H9 (cell line): ENCODE results near the gene UNC5C. TPM values are rescaled to one million over a fixed set of nuclear protein-coding genes. Genes with fewer than 3 reads are reported as not detected.

Experiments
- DNase-seq: peaks from one replicate; pipeline ENCODE4 v3.0.0-alpha.2; 2017
- H2AFZ ChIP-seq: one replicate; pipeline ENCODE4 v1.6.1; 2013; ENCODE audit warnings: mild to moderate bottlenecking, low read length, control low read depth, moderate library complexity
- H2AK5ac ChIP-seq: 2 replicates; pipeline ENCODE4 v1.6.1; 2013; ENCODE audit warnings: low read length, control low read depth, mixed read lengths; ENCODE audit not compliant: insufficient read length
- H2BK120ac ChIP-seq: one replicate; pipeline ENCODE4 v1.6.1; 2013; ENCODE audit warnings: low read depth, mild to moderate bottlenecking, low read length, control low read depth, inconsistent platforms; ENCODE audit not compliant: poor library complexity, severe bottlenecking
- H2BK12ac ChIP-seq: 2 replicates; pipeline ENCODE4 v1.6.1; 2013; ENCODE audit warnings: low read length, control low read depth, mixed read lengths, low read depth; ENCODE audit not compliant: insufficient read length
- H2BK15ac ChIP-seq: 2 replicates; pipeline ENCODE4 v1.6.1; 2013; ENCODE audit warnings: low read depth, low read length, control low read depth
- H2BK20ac ChIP-seq: one replicate; pipeline ENCODE4 v1.6.1; 2013; ENCODE audit warnings: low read depth, mild to moderate bottlenecking, low read length, control low read depth, inconsistent platforms; ENCODE audit not compliant: poor library complexity, severe bottlenecking
- H2BK5ac ChIP-seq: 2 replicates; pipeline ENCODE4 v1.6.1; 2013; ENCODE audit warnings: low read length, control low read depth, mixed read lengths; ENCODE audit not compliant: insufficient read length
- H3K14ac ChIP-seq: 2 replicates; pipeline ENCODE4 v1.6.1; 2013; ENCODE audit warnings: low read length, control low read depth; ENCODE audit not compliant: insufficient read depth
- H3K18ac ChIP-seq: 2 replicates; pipeline ENCODE4 v1.6.1; 2013; ENCODE audit warnings: low read depth, mild to moderate bottlenecking, mixed read lengths, low read length, control low read depth; ENCODE audit not compliant: insufficient read length
- H3K23ac ChIP-seq: 2 replicates; pipeline ENCODE4 v1.6.1; 2013; ENCODE audit warnings: low read length, control low read depth, mixed read lengths, low read depth; ENCODE audit not compliant: insufficient read length
- H3K23me2 ChIP-seq: 2 replicates; pipeline ENCODE4 v1.6.1; 2013; ENCODE audit warnings: low read depth, mild to moderate bottlenecking, mixed read lengths, low read length, control low read depth; ENCODE audit not compliant: insufficient read length, poor library complexity, severe bottlenecking
- H3K27ac ChIP-seq: 2 replicates; pipeline ENCODE4 v1.5.1; 2013; ENCODE audit warnings: low read length, control low read depth, mixed read lengths, low read depth; ENCODE audit not compliant: insufficient read length
- H3K27me3 ChIP-seq: 2 replicates; pipeline ENCODE4 v1.6.1; 2013; ENCODE audit warnings: low read length, control low read depth, inconsistent platforms; ENCODE audit not compliant: insufficient read depth
- H3K4ac ChIP-seq: 2 replicates; pipeline ENCODE4 v1.6.1; 2013; ENCODE audit warnings: low read depth, mild to moderate bottlenecking, control low read depth, inconsistent platforms, low read length, moderate library complexity
- H3K4me1 ChIP-seq: 2 replicates; pipeline ENCODE4 v1.6.1; 2013; ENCODE audit warnings: low read length, control low read depth, inconsistent platforms; ENCODE audit not compliant: insufficient read depth
- H3K4me2 ChIP-seq: 2 replicates; pipeline ENCODE4 v1.6.1; 2013; ENCODE audit warnings: low read length, control low read depth, mixed read lengths; ENCODE audit not compliant: insufficient read length, insufficient read depth
- H3K56ac ChIP-seq: 2 replicates; pipeline ENCODE4 v1.6.1; 2013; ENCODE audit warnings: low read depth, mild to moderate bottlenecking, mixed read lengths, low read length, control low read depth; ENCODE audit not compliant: insufficient read length
- H3K79me1 ChIP-seq: 2 replicates; pipeline ENCODE4 v1.6.1; 2013; ENCODE audit warnings: low read depth, mild to moderate bottlenecking, moderate library complexity, low read length, control low read depth, inconsistent platforms; ENCODE audit not compliant: insufficient read depth, poor library complexity, severe bottlenecking
- H3K79me2 ChIP-seq: 2 replicates; pipeline ENCODE4 v1.6.1; 2013; ENCODE audit warnings: low read length, control low read depth, inconsistent platforms; ENCODE audit not compliant: insufficient read depth
- H3K9ac ChIP-seq: 2 replicates; pipeline ENCODE4 v1.6.1; 2013; ENCODE audit warnings: low read length, control low read depth, mixed read lengths; ENCODE audit not compliant: insufficient read length; ENCODE audit errors: extremely low read depth
- H3K9me3 ChIP-seq: one replicate; pipeline ENCODE4 v1.6.1; 2013; ENCODE audit warnings: low read depth, low read length, inconsistent platforms; ENCODE audit not compliant: control insufficient read depth
- H3T11ph ChIP-seq: one replicate; pipeline ENCODE4 v1.6.1; 2013; ENCODE audit warnings: mild to moderate bottlenecking, low read length, control low read depth, inconsistent platforms
- H4K20me1 ChIP-seq: one replicate; pipeline ENCODE4 v1.6.1; 2013; ENCODE audit not compliant: control insufficient read depth, insufficient read length, insufficient read depth
- H4K5ac ChIP-seq: 2 replicates; pipeline ENCODE4 v1.6.1; 2013; ENCODE audit warnings: low read depth, mild to moderate bottlenecking, mixed read lengths, low read length, control low read depth; ENCODE audit not compliant: insufficient read length
- H4K8ac ChIP-seq: replicated peaks from 2 replicates; pipeline ENCODE4 v1.6.1; 2013; ENCODE audit warnings: low read length, control low read depth, mixed read lengths, low read depth; ENCODE audit not compliant: insufficient read length
- H4K91ac ChIP-seq: 2 replicates; pipeline ENCODE4 v1.6.1; 2013; ENCODE audit warnings: low read depth, mild to moderate bottlenecking, moderate library complexity, mixed read lengths, low read length, control low read depth; ENCODE audit not compliant: insufficient read length
- H3K27ac Mint-ChIP-seq, 3 experiments: 2 replicates in 2 of 3; 3 replicates in 1 of 3; pipeline ENCODE4 v1.8.0; 2020 to 2021; ENCODE audit warnings: mixed read lengths in 3 of 3, mild to moderate bottlenecking in 1 of 3, moderate library complexity in 1 of 3
- H3K27me3 Mint-ChIP-seq: 2 replicates; pipeline ENCODE4 v1.8.0; 2021; ENCODE audit warnings: low read depth, mild to moderate bottlenecking, moderate library complexity, mixed read lengths
- H3K36me3 Mint-ChIP-seq, 3 experiments: 2 replicates in 2 of 3; 3 replicates in 1 of 3; pipeline ENCODE4 v1.8.0; 2020 to 2021; ENCODE audit warnings: low read depth in 3 of 3, mixed read lengths in 3 of 3; ENCODE audit not compliant: insufficient read depth in 1 of 3
- H3K4me1 Mint-ChIP-seq, 2 experiments: 2 replicates each; pipeline ENCODE4 v1.8.0; 2020; ENCODE audit warnings: mixed read lengths in 2 of 2
- H3K4me3 Mint-ChIP-seq, 2 experiments: 2 replicates in 1 of 2; 3 replicates in 1 of 2; pipeline ENCODE4 v1.8.0; 2020 to 2021; ENCODE audit warnings: mild to moderate bottlenecking in 2 of 2, mixed read lengths in 2 of 2, moderate library complexity in 1 of 2
- H3K9me3 Mint-ChIP-seq, 2 experiments: 2 replicates in 1 of 2; 3 replicates in 1 of 2; pipeline ENCODE4 v1.8.0; 2020; ENCODE audit warnings: mild to moderate bottlenecking in 2 of 2, mixed read lengths in 2 of 2, moderate library complexity in 1 of 2
- WGBS: extraction: QIAGEN DNeasy Blood & Tissue Kit; methylation state at CpG from one replicate; pipeline ENCODE4 v1.1.7; 2013; ENCODE audit warnings: missing lambda C conversion rate, low lambda C conversion rate, mixed read lengths; ENCODE audit not compliant: insufficient read length; ENCODE audit errors: extremely low coverage; 5-methylcytosine and 5-hydroxymethylcytosine counted together
- total RNA-seq: library from RNA; stranded (reverse); gene quantifications from 2 replicates; pipeline ENCODE4 v1.2.1, GENCODE V29; 2021
- TF ChIP-seq, protein P1 (sequence below): fragments of 200-600 bp; sonication (generic); conservative IDR thresholded peaks from 3 replicates; pipeline ENCODE4 v1.8.0; 2021; ENCODE audit warnings: antibody characterized with exemption, mild to moderate bottlenecking

Gene UNC5C
- total RNA-seq, 1 experiment from 2014 or later: not detected

DNA sequence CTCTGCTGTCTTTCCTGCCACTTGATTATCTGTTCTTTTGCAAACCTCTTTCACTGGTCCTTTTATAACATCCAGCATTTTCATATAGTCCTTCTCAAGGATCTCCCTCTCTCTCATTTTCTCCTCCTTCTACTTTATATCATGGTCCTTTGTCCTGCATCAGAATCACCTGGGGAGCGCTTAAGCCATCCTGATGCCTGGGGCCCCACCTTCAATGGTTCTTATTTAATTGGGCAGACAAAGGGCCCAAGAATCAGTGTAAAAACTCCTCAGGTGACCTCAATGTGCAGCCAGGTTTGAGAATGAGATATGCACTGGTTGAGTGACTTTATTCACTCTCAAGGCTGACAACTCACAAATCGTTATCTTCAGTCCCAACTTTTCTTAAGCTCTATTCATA is 283.9 kb downstream of the UNC5C start:
- H2BK20ac ChIP-seq: no peak overlapping the region
- no peaks in the 10 kb centered on the region for H3K4me1 ChIP-seq
- no peaks in the 10 kb centered on the region for H3K27me3 ChIP-seq
- DNase-seq: no peak
- no peak overlapping the region for H2AK5ac ChIP-seq
- H4K8ac ChIP-seq: no peak overlapping the region
- no peak overlapping the region for H3K4me2 ChIP-seq
- H3K18ac ChIP-seq: no peak overlapping the region
- no peak overlapping the region for H3K23ac ChIP-seq
- H3K4me3 Mint-ChIP-seq: no peak overlapping the region
- H4K20me1 ChIP-seq: no peaks in the 10 kb centered on the region
- H3K9me3 ChIP-seq: no peaks in the 10 kb centered on the region
- no peak overlapping the region for H3K4ac ChIP-seq
- H3K23me2 ChIP-seq: no peaks in the 10 kb centered on the region
- TF ChIP-seq, protein P1, sequence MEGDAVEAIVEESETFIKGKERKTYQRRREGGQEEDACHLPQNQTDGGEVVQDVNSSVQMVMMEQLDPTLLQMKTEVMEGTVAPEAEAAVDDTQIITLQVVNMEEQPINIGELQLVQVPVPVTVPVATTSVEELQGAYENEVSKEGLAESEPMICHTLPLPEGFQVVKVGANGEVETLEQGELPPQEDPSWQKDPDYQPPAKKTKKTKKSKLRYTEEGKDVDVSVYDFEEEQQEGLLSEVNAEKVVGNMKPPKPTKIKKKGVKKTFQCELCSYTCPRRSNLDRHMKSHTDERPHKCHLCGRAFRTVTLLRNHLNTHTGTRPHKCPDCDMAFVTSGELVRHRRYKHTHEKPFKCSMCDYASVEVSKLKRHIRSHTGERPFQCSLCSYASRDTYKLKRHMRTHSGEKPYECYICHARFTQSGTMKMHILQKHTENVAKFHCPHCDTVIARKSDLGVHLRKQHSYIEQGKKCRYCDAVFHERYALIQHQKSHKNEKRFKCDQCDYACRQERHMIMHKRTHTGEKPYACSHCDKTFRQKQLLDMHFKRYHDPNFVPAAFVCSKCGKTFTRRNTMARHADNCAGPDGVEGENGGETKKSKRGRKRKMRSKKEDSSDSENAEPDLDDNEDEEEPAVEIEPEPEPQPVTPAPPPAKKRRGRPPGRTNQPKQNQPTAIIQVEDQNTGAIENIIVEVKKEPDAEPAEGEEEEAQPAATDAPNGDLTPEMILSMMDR: no peak
- no peaks in the 10 kb centered on the region for H3K9me3 Mint-ChIP-seq
- no peak overlapping the region for H2BK12ac ChIP-seq
- no CpG with 5 or more reads among the region's 2 CpGs for WGBS
- no peak overlapping the region for H3K14ac ChIP-seq
- H3K4me1 Mint-ChIP-seq: peaks cover 6 to 8% of the 10 kb centered on the region in 2 experiments
- no peak overlapping the region for H2BK120ac ChIP-seq
- H3K79me2 ChIP-seq: no peaks in the 10 kb centered on the region
- no peak overlapping the region for H3T11ph ChIP-seq
- H3K79me1 ChIP-seq: no peaks in the 10 kb centered on the region
- H3K27ac Mint-ChIP-seq: no peak overlapping the region
- H3K56ac ChIP-seq: no peak overlapping the region
- H2AFZ ChIP-seq: no peak overlapping the region
- H3K9ac ChIP-seq: no peak overlapping the region
- H3K36me3 Mint-ChIP-seq: no peaks in the 10 kb centered on the region
- no peak overlapping the region for H2BK5ac ChIP-seq
- no peaks in the 10 kb centered on the region for H3K27me3 Mint-ChIP-seq
- H4K91ac ChIP-seq: no peak overlapping the region
- no peak overlapping the region for H4K5ac ChIP-seq
- H2BK15ac ChIP-seq: no peak overlapping the region
- no peak overlapping the region for H3K27ac ChIP-seq
